Testis (tissue), 3 donors: ENCODE measurements around the gene MRPS12. TPM values are rescaled to one million over a fixed set of nuclear protein-coding genes. Genes with fewer than 3 reads are reported as not detected.

Source experiments
- DNase-seq: peaks from one replicate; pipeline ENCODE4 v3.0.0-alpha.2; 2019
- H3K27ac ChIP-seq, 2 donors: fragments of 200-600 bp; sonication (generic); one replicate each; pipeline ENCODE4 v1.5.1; 2019
- H3K27me3 ChIP-seq: fragments of 200-600 bp; sonication (generic); one replicate; pipeline ENCODE4 v1.5.1; 2019
- H3K36me3 ChIP-seq: fragments of 200-600 bp; sonication (generic); one replicate; pipeline ENCODE4 v1.5.1; 2017; ENCODE audit warnings: low read depth; ENCODE audit errors: missing control alignments
- H3K4me1 ChIP-seq: fragments of 200-600 bp; sonication (generic); one replicate; pipeline ENCODE4 v1.5.1; 2019
- H3K4me3 ChIP-seq, 2 donors: fragments of 200-600 bp; sonication (generic); one replicate each; pipeline ENCODE4 v1.5.1; 2017 to 2019
- H3K9me3 ChIP-seq: fragments of 200-600 bp; sonication (generic); one replicate; pipeline ENCODE4 v1.5.1; 2017
- POLR2A ChIP-seq: fragments of 450-650 bp; IDR thresholded peaks from one replicate; pipeline ENCODE4 v1.6.1; 2017; ENCODE audit warnings: antibody characterized with exemption, mild to moderate bottlenecking, moderate library complexity
- WGBS, 2 donors: methylation state at CpG; one replicate each; pipeline ENCODE4 v1.1.5; 2018; 5-methylcytosine and 5-hydroxymethylcytosine counted together
- intact Hi-C: fragments of 100-400 bp; cut with DNase I; formaldehyde crosslinking; loops from one replicate; pipeline ENCODE4 v1.15.1; 2023; ENCODE audit warnings: low total_unique reads
- polyA plus RNA-seq: library from polyadenylated mRNA; stranded (reverse); fragments of 350-450 nt; fragmentation: Illumina TruSeq; extraction: RNeasy Lipid Tissue Mini Kit (QIAGEN cat#74804); gene quantifications from one replicate; pipeline ENCODE4 v1.2.3, GENCODE V29; 2014; ENCODE audit warnings: low read depth, low replicate concordance; ENCODE audit not compliant: insufficient read depth
- total RNA-seq, 2 donors: library from RNA; depleted of rRNA; stranded (reverse); fragments of >200 nt; gene quantifications; one replicate each; pipeline ENCODE4 v1.2.3, GENCODE V29; 2016
- TF ChIP-seq, protein P1 (sequence below), 3 experiments: fragments of 450-650 bp in 2 of 3; fragments of 200-600 bp in 1 of 3; sonication (generic) in 1 of 3; IDR thresholded peaks; one replicate each; pipeline ENCODE4 v1.5.1; 2016 to 2019; ENCODE audit warnings: antibody characterized with exemption in 3 of 3, mild to moderate bottlenecking in 2 of 3, moderate library complexity in 1 of 3

MRPS12 gene
- total and polyA plus RNA-seq, 3 donors from 2014 or later = 31.1 to 49.6 (median 48.3) TPM

DNA sequence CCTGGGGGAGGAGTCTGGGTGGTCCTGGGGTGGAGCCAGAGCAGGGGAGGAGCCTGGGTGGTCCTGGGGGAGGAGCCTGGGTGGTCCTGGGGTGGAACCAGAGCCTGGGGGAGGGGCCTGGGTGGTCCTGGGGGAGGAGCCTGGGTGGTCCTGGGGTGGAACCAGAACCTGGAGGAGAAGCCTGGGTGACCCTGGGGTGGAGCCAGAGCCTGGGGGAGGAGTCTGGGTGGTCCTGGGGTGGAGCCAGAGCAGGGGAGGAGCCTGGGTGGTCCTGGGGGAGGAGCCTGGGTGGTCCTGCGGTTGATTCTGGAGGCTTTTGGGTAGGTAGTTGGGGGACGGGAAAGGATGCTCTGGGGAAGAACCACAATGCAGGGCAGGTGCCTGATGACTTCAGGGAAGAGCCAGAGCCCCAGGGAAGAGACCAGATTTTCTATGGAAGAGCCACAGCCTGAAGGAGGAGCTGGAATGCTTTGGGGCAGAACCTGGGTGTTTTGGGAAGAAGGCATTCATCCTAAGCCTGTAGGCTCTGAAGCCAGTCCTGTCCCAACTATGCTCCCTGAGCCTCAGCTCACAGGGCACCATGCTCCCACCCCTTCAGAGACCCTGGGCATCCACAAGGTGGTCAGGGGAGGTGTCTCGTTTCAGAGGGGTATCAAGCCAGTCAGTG, 15.0 kb downstream of the MRPS12 start:
- no peaks in the 10 kb centered on the region for H3K9me3 ChIP-seq
- TF ChIP-seq, protein P1, sequence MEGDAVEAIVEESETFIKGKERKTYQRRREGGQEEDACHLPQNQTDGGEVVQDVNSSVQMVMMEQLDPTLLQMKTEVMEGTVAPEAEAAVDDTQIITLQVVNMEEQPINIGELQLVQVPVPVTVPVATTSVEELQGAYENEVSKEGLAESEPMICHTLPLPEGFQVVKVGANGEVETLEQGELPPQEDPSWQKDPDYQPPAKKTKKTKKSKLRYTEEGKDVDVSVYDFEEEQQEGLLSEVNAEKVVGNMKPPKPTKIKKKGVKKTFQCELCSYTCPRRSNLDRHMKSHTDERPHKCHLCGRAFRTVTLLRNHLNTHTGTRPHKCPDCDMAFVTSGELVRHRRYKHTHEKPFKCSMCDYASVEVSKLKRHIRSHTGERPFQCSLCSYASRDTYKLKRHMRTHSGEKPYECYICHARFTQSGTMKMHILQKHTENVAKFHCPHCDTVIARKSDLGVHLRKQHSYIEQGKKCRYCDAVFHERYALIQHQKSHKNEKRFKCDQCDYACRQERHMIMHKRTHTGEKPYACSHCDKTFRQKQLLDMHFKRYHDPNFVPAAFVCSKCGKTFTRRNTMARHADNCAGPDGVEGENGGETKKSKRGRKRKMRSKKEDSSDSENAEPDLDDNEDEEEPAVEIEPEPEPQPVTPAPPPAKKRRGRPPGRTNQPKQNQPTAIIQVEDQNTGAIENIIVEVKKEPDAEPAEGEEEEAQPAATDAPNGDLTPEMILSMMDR (IDR thresholded peaks at IDR 0.05) = no peak
- no peak for TF ChIP-seq POLR2A

GRCh38 chr19:38946229-38947010, 15.7 kb downstream of the MRPS12 start:
- TF ChIP-seq POLR2A = no peak
- TF ChIP-seq, protein P1 (IDR thresholded peaks at IDR 0.05) = no peak
- no peak for DNase-seq
- Histone ChIP-seq H3K9me3 (no peaks in the 10 kb centered on the region), H3K4me3 (no peak overlapping the region), H3K27ac (no peak overlapping the region), H3K36me3 (no peaks in the 10 kb centered on the region), H3K27me3 (no peaks in the 10 kb centered on the region), H3K4me1 (no peaks in the 10 kb centered on the region)
- intact Hi-C loops = no loop called here
- WGBS, 2 donors = 63 to 84% methylated on average over 3 to 11 of the region's 11 CpGs

More for the DNA sequence above, 15.0 kb downstream of the MRPS12 start:
- Histone ChIP-seq H3K27me3 (no peaks in the 10 kb centered on the region), H3K36me3 (no peaks in the 10 kb centered on the region), H3K27ac (no peak overlapping the region), H3K4me3 (no peak overlapping the region), H3K4me1 (no peaks in the 10 kb centered on the region)
- 82 to 95% methylated on average over 2 to 3 of the region's 3 CpGs for WGBS, 2 donors
- no peak for DNase-seq
- intact Hi-C loops = no loop called here

DNA sequence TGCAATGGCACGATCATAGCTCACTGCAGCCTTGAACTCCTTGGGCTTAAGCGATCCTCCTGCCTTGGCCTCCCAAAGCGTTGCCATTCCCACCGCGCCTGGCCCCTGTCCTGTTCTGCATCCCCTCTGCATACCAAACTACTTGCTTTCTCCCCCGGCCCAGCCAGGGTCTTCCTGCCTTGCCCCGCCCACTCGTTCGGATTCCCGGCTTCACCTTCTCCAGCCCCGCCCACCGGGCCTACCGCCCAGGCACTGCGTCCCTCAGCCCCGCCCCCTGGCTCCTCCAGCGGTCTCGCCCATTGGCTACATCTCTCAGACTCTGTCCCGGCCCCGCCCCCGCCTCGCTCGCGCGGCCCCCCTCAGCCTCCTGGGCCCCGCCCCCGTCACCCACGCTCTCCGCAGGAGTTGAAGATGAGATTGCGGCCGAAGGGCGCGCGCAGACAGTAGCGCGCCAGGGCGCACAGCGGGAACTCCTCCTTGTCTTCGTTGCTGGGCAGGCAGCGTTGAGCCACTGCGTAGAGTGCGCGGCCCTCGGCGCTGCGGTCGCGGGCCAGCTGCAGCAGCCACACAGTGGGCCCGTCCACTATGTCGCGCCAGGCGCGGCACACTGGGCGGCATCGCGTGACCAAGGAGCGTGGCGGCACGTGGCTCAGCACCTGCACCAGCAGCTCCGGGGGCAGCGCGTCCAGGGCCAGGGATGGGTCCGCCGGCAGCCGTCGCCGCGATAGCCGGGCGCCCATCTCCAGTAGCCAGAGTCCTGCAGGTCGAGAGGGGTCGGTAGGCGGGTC, 19.0 kb downstream of the MRPS12 start:
- WGBS, 2 donors = 19 to 21% methylated on average over 10 to 53 of the region's 72 CpGs
- no peaks in the 10 kb centered on the region for H3K36me3 ChIP-seq
- peak overlapping the region; percentile 42 to 50 for H3K4me3 ChIP-seq
- no peaks in the 10 kb centered on the region for H3K4me1 ChIP-seq
- no peaks in the 10 kb centered on the region for H3K27me3 ChIP-seq
- H3K9me3 ChIP-seq = no peaks in the 10 kb centered on the region
- intact Hi-C loops = no loop called here
- no peak overlapping the region for H3K27ac ChIP-seq
- TF ChIP-seq, protein P1 (IDR thresholded peaks at IDR 0.05) = no peak
- TF ChIP-seq POLR2A = no peak
- peak; percentile 97 for DNase-seq

- Histone ChIP-seq H3K27me3 (no peaks in the 10 kb centered on the region), H3K27ac (no peak overlapping the region), H3K36me3 (no peaks in the 10 kb centered on the region), H3K9me3 (no peaks in the 10 kb centered on the region), H3K4me3 (no peak overlapping the region), H3K4me1 (no peaks in the 10 kb centered on the region)
- no peak for TF ChIP-seq POLR2A
- TF ChIP-seq, protein P1 (IDR thresholded peaks at IDR 0.05) = no peak
- intact Hi-C loops = no loop called here
- 68 to 87% methylated on average over 3 of the region's 3 CpGs for WGBS, 2 donors
- DNase-seq = no peak
Observed at GRCh38 chr19:38951187-38951586, 20.4 kb downstream of the MRPS12 start.
